Measurements from ENCODE around the gene C7orf25. TPM values are rescaled to one million over a fixed set of nuclear protein-coding genes. Genes with fewer than 3 reads are reported as not detected.

C7orf25 gene
- polyA plus RNA-seq, result 1 to 10 TPM; 3.0 to 6.3 TPM

- 0 to 1% methylated on average over 78 to 95 of the region's 95 CpGs for WGBS, 2 donors
- Histone ChIP-seq H3K27me3 (ENCODE audit: control insufficient read depth in 1 of 2, insufficient read depth in 2 of 2, low read length in 2 of 2) (no peaks in the 10 kb centered on the region), H3K9me3 (ENCODE audit: control insufficient read depth in 2 of 2, insufficient read depth in 1 of 2, low read depth in 1 of 2, low read length in 1 of 2) (no peaks in the 10 kb centered on the region), H3K4me1 (ENCODE audit: control insufficient read depth in 2 of 2, insufficient read depth in 2 of 2, low read length in 1 of 2) (peaks cover 0 to 3% of the 10 kb centered on the region in 2 donors), H3K27ac (ENCODE audit: low read depth in 2 of 2, low read length in 1 of 2) (peak within 1 kb of the TSS; percentile 74 to 83), H3K36me3 (ENCODE audit: control insufficient read depth in 2 of 2, insufficient read depth in 2 of 2, low read length in 1 of 2) (no peaks in the 10 kb centered on the region), H3K4me3 (ENCODE audit: low read depth in 1 of 2, low read length in 2 of 2) (peak within 1 kb of the TSS; percentile 78 to 95)
These were observed at the start of gene C7orf25 for GRCh38 chr7:42911454-42912447. Gene C7orf25 (minus strand): TSS chr7:42912070. CDS start chr7:42910900, 1,170 bp downstream.

- Histone ChIP-seq H3K27ac (ENCODE audit: low read depth in 2 of 2, low read length in 1 of 2) (no peak overlapping the region), H3K4me3 (ENCODE audit: low read depth in 1 of 2, low read length in 2 of 2) (no peak overlapping the region), H3K9me3 (ENCODE audit: control insufficient read depth in 2 of 2, insufficient read depth in 1 of 2, low read depth in 1 of 2, low read length in 1 of 2) (no peaks in the 10 kb centered on the region), H3K36me3 (ENCODE audit: control insufficient read depth in 2 of 2, insufficient read depth in 2 of 2, low read length in 1 of 2) (no peaks in the 10 kb centered on the region), H3K4me1 (ENCODE audit: control insufficient read depth in 2 of 2, insufficient read depth in 2 of 2, low read length in 1 of 2) (no peaks in the 10 kb centered on the region), H3K27me3 (ENCODE audit: control insufficient read depth in 1 of 2, insufficient read depth in 2 of 2, low read length in 2 of 2) (no peaks in the 10 kb centered on the region)
- WGBS, 2 donors, result 51 to 74% methylated on average over 2 of the region's 2 CpGs
These were observed 49.3 kb upstream of the C7orf25 start for GRCh38 chr7:42961170-42961569.

- Histone ChIP-seq H3K36me3 (ENCODE audit: control insufficient read depth in 2 of 2, insufficient read depth in 2 of 2, low read length in 1 of 2) (no peaks in the 10 kb centered on the region), H3K9me3 (ENCODE audit: control insufficient read depth in 2 of 2, insufficient read depth in 1 of 2, low read depth in 1 of 2, low read length in 1 of 2) (no peaks in the 10 kb centered on the region), H3K27ac (ENCODE audit: low read depth in 2 of 2, low read length in 1 of 2) (no peak overlapping the region), H3K27me3 (ENCODE audit: control insufficient read depth in 1 of 2, insufficient read depth in 2 of 2, low read length in 2 of 2) (no peaks in the 10 kb centered on the region), H3K4me3 (ENCODE audit: low read depth in 1 of 2, low read length in 2 of 2) (no peak overlapping the region), H3K4me1 (ENCODE audit: control insufficient read depth in 2 of 2, insufficient read depth in 2 of 2, low read length in 1 of 2) (no peaks in the 10 kb centered on the region)
- 60 to 76% methylated on average over 2 of the region's 2 CpGs for WGBS, 2 donors
These were observed 48.9 kb upstream of the C7orf25 start for GRCh38 chr7:42960762-42961161.

- Histone ChIP-seq H3K9me3 (ENCODE audit: control insufficient read depth in 2 of 2, insufficient read depth in 1 of 2, low read depth in 1 of 2, low read length in 1 of 2) (no peaks in the 10 kb centered on the region), H3K36me3 (ENCODE audit: control insufficient read depth in 2 of 2, insufficient read depth in 2 of 2, low read length in 1 of 2) (no peaks in the 10 kb centered on the region), H3K4me3 (ENCODE audit: low read depth in 1 of 2, low read length in 2 of 2) (no peak overlapping the region), H3K27me3 (ENCODE audit: control insufficient read depth in 1 of 2, insufficient read depth in 2 of 2, low read length in 2 of 2) (no peaks in the 10 kb centered on the region), H3K4me1 (ENCODE audit: control insufficient read depth in 2 of 2, insufficient read depth in 2 of 2, low read length in 1 of 2) (no peaks in the 10 kb centered on the region), H3K27ac (ENCODE audit: low read depth in 2 of 2, low read length in 1 of 2) (no peak overlapping the region)
- 84 to 86% methylated on average over 2 of the region's 2 CpGs for WGBS, 2 donors
These were observed 47.7 kb upstream of the C7orf25 start for GRCh38 chr7:42959549-42959948.

- Histone ChIP-seq H3K27ac (ENCODE audit: low read depth in 2 of 2, low read length in 1 of 2) (no peak overlapping the region), H3K36me3 (ENCODE audit: control insufficient read depth in 2 of 2, insufficient read depth in 2 of 2, low read length in 1 of 2) (no peaks in the 10 kb centered on the region), H3K27me3 (ENCODE audit: control insufficient read depth in 1 of 2, insufficient read depth in 2 of 2, low read length in 2 of 2) (no peaks in the 10 kb centered on the region), H3K4me1 (ENCODE audit: control insufficient read depth in 2 of 2, insufficient read depth in 2 of 2, low read length in 1 of 2) (no peaks in the 10 kb centered on the region), H3K4me3 (ENCODE audit: low read depth in 1 of 2, low read length in 2 of 2) (no peak overlapping the region), H3K9me3 (ENCODE audit: control insufficient read depth in 2 of 2, insufficient read depth in 1 of 2, low read depth in 1 of 2, low read length in 1 of 2) (no peaks in the 10 kb centered on the region)
These were observed 44.2 kb upstream of the C7orf25 start for GRCh38 chr7:42956062-42956461.

DNA sequence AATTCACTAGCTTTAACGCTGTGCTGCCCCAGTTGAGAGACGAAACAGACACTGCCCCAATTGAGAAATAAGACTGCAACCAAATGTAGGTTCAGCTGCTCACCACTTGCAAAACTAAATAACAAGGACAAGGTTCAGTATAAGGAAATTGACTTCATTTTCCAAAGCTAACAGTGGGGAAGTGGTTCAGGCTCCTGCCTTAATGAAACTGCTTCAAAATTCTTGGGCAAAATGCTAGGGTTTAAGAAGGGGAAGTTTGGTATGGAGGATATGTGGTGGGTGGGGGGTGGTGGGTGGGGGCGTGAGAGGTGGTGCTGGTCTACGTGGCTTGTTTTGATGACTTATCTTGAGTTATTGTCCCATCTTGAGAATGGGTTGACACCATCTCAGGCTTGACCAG lies 42.1 kb upstream of the C7orf25 start:
- WGBS, 2 donors, result 91 to 93% methylated on average over 4 of the region's 4 CpGs
- no peak overlapping the region for H3K4me3 ChIP-seq (ENCODE audit: low read depth in 1 of 2, low read length in 2 of 2)
- no peak overlapping the region for H3K27ac ChIP-seq (ENCODE audit: low read depth in 2 of 2, low read length in 1 of 2)
- no peaks in the 10 kb centered on the region for H3K9me3 ChIP-seq (ENCODE audit: control insufficient read depth in 2 of 2, insufficient read depth in 1 of 2, low read depth in 1 of 2, low read length in 1 of 2)
- H3K27me3 ChIP-seq (ENCODE audit: control insufficient read depth in 1 of 2, insufficient read depth in 2 of 2, low read length in 2 of 2), result no peaks in the 10 kb centered on the region
- no peaks in the 10 kb centered on the region for H3K36me3 ChIP-seq (ENCODE audit: control insufficient read depth in 2 of 2, insufficient read depth in 2 of 2, low read length in 1 of 2)
- no peaks in the 10 kb centered on the region for H3K4me1 ChIP-seq (ENCODE audit: control insufficient read depth in 2 of 2, insufficient read depth in 2 of 2, low read length in 1 of 2)

GRCh38 chr7:42952328-42952727 lies 40.5 kb upstream of the C7orf25 start:
- no peak overlapping the region for H3K27ac ChIP-seq (ENCODE audit: low read depth in 2 of 2, low read length in 1 of 2)
- WGBS, 2 donors, result 66 to 77% methylated on average over 4 of the region's 4 CpGs
- no peaks in the 10 kb centered on the region for H3K4me1 ChIP-seq (ENCODE audit: control insufficient read depth in 2 of 2, insufficient read depth in 2 of 2, low read length in 1 of 2)
- no peaks in the 10 kb centered on the region for H3K27me3 ChIP-seq (ENCODE audit: control insufficient read depth in 1 of 2, insufficient read depth in 2 of 2, low read length in 2 of 2)
- no peaks in the 10 kb centered on the region for H3K9me3 ChIP-seq (ENCODE audit: control insufficient read depth in 2 of 2, insufficient read depth in 1 of 2, low read depth in 1 of 2, low read length in 1 of 2)
- H3K36me3 ChIP-seq (ENCODE audit: control insufficient read depth in 2 of 2, insufficient read depth in 2 of 2, low read length in 1 of 2), result no peaks in the 10 kb centered on the region
- H3K4me3 ChIP-seq (ENCODE audit: low read depth in 1 of 2, low read length in 2 of 2), result no peak overlapping the region

DNA sequence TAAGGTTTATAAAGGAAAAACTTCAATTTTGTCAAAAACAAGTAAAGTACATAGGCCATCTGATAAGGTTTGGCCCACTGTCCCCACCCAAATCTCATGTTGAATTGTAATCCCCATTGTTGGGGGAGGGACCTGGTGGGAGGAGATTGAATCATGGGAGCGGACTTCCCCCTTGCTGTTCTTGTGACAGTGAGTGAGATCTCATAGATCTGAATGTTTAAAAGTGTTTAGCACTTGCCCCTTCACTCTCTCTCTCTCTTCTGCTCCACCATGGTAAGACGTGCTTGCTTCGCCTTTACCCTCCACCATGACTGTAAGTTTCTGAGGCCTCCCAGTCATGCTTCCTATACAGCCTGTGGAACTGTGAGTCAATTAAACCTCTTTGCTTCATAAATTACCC lies 38.5 kb upstream of the C7orf25 start:
- H3K36me3 ChIP-seq (ENCODE audit: control insufficient read depth in 2 of 2, insufficient read depth in 2 of 2, low read length in 1 of 2), result no peaks in the 10 kb centered on the region
- H3K9me3 ChIP-seq (ENCODE audit: control insufficient read depth in 2 of 2, insufficient read depth in 1 of 2, low read depth in 1 of 2, low read length in 1 of 2), result no peaks in the 10 kb centered on the region
- H3K27me3 ChIP-seq (ENCODE audit: control insufficient read depth in 1 of 2, insufficient read depth in 2 of 2, low read length in 2 of 2), result no peaks in the 10 kb centered on the region
- no peak overlapping the region for H3K27ac ChIP-seq (ENCODE audit: low read depth in 2 of 2, low read length in 1 of 2)
- no peaks in the 10 kb centered on the region for H3K4me1 ChIP-seq (ENCODE audit: control insufficient read depth in 2 of 2, insufficient read depth in 2 of 2, low read length in 1 of 2)
- no peak overlapping the region for H3K4me3 ChIP-seq (ENCODE audit: low read depth in 1 of 2, low read length in 2 of 2)
- WGBS, 2 donors, result 52 to 57% methylated on average over 3 of the region's 3 CpGs

- Histone ChIP-seq H3K9me3 (ENCODE audit: control insufficient read depth in 2 of 2, insufficient read depth in 1 of 2, low read depth in 1 of 2, low read length in 1 of 2) (no peaks in the 10 kb centered on the region), H3K27ac (ENCODE audit: low read depth in 2 of 2, low read length in 1 of 2) (no peak overlapping the region), H3K27me3 (ENCODE audit: control insufficient read depth in 1 of 2, insufficient read depth in 2 of 2, low read length in 2 of 2) (no peaks in the 10 kb centered on the region), H3K4me3 (ENCODE audit: low read depth in 1 of 2, low read length in 2 of 2) (no peak overlapping the region), H3K36me3 (ENCODE audit: control insufficient read depth in 2 of 2, insufficient read depth in 2 of 2, low read length in 1 of 2) (no peaks in the 10 kb centered on the region), H3K4me1 (ENCODE audit: control insufficient read depth in 2 of 2, insufficient read depth in 2 of 2, low read length in 1 of 2) (no peaks in the 10 kb centered on the region)
- 62 to 64% methylated on average over 2 of the region's 2 CpGs for WGBS, 2 donors
These were observed 35.7 kb upstream of the C7orf25 start for GRCh38 chr7:42947521-42947920.

- no peaks in the 10 kb centered on the region for H3K27me3 ChIP-seq (ENCODE audit: control insufficient read depth in 1 of 2, insufficient read depth in 2 of 2, low read length in 2 of 2)
- H3K27ac ChIP-seq (ENCODE audit: low read depth in 2 of 2, low read length in 1 of 2), result no peak overlapping the region
- H3K4me1 ChIP-seq (ENCODE audit: control insufficient read depth in 2 of 2, insufficient read depth in 2 of 2, low read length in 1 of 2), result no peaks in the 10 kb centered on the region
- WGBS, 2 donors, result 97% methylated on average over 2 of the region's 2 CpGs
- H3K36me3 ChIP-seq (ENCODE audit: control insufficient read depth in 2 of 2, insufficient read depth in 2 of 2, low read length in 1 of 2), result no peaks in the 10 kb centered on the region
- H3K9me3 ChIP-seq (ENCODE audit: control insufficient read depth in 2 of 2, insufficient read depth in 1 of 2, low read depth in 1 of 2, low read length in 1 of 2), result no peaks in the 10 kb centered on the region
- H3K4me3 ChIP-seq (ENCODE audit: low read depth in 1 of 2, low read length in 2 of 2), result no peak overlapping the region
These were observed 34.7 kb upstream of the C7orf25 start for GRCh38 chr7:42946627-42946950.

All from esophagus (tissue), 2 donors.